GM19193 (cell line): Measurements from ENCODE around the gene SARDH.

Source experiments
- POLR2A ChIP-seq: IDR thresholded peaks from 4 replicates; pipeline ENCODE4 v1.6.1; 2011; ENCODE audit not compliant: insufficient read depth, insufficient read length; ENCODE audit errors: extremely low read depth

Gene SARDH

DNA sequence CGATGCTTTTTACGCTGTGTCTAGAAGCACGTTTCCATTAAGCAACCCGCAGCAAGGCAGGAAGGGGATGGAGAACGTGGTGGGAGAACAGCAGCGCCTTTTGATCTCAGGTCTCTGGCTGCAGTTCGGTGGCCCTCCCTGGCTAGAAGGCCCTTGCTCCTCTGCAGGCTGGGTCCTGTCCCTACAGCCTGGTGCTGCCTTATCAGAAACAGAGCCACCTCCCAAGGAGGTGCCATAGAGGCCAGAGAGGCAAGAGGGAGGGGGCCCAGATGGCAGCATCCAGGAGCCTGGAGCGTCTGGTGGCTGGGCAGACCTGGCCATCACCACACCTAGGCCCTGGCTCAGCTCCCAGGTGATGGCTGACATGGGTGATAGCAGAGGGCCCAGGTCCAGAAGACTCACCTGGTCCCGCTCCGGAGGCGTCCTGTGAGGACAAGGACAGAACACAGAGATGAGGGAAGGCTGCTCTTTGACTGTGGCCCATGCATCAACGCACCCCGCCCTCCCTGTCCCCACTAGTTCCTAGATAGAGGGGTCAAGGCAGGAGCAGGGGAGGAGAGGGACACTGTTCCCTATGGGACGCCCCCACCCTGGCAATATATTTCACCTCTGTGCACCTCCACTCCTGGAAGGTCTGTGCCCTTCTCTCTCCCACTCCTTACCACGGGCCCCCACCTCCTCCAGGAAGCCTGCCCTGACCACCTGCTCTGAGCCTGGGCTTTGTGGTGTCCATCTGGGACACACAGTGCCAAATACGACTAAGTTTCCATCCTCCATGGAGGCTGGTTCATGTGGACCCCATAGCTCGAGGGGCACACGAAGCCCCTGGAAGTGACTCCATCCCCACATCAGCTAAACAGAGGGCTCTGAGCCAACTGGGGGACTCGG is 41.6 kb upstream of the SARDH start:
- no peak for TF ChIP-seq POLR2A

DNA sequence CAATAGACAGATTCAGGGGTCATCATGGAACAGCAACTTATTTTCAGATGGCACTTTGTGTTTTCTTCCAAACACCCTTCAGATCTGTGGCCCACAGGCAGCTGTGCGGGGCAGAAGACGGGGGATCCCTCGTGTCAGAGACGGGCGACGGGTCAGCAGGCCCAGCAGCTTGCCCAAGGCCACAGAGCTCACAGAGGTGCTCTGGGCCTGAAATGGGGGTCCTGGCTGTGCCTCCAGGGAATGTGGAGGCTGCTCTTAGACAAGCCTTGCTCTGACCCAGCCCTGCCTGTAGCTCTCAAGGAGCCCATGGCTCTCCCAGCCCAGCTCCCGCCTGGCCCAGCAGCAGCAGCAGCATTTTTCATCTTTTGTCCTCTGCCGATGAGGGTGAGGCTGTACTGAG is 40.9 kb upstream of the SARDH start:
- TF ChIP-seq POLR2A: no peak

DNA sequence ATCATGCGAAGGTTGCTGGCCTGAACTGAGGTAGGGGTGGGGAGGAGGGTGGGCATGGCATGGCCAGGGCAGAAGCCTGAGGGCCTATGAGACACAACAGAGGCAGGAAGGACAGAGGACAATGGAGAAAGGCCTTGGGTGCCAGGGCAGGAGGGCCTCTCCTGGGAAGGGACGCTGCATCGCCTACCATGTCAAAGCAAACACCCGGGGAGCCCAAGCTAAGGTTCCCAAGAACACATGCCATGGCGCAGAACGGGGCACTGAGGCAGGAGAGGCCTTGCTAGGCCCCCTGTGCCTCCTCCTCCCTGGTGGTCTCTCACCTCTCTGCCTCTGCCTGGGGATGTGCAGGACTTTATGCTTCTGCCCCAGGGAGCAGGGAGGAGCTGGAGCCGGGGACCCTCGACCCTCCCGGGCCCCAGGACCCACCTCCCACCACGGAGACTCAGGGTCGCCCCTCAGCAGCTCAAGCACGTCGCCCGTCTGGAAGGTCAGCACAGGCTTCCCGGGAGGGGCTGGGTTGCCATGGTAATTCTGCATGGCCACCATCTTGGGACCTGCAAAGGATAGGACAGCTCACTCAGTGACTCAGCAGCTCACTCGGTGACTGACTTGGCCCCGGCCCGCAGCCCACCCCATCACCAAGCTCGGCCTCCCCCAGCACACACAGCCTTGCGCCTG is 40.3 kb upstream of the SARDH start:
- TF ChIP-seq POLR2A: no peak

DNA sequence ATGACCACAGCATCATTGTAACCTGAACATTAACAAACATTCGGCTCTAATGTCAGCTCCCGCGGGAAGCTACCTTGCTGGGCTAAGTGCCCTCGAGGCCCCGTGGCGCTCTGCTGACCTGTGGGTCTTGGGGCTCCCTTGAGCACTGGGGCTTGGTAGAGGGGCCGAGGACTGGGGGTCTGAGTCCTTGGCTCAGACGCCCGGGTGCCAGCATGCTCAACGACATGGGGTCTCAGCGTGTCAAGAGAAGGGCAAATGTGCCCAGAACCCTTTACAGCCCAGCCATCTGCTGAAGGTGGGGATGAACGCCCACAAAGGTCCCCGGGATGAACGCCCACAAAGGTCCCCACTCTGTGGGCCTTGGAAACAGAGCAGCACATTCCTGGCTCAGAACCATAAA is 39.7 kb upstream of the SARDH start:
- TF ChIP-seq POLR2A: no peak

DNA sequence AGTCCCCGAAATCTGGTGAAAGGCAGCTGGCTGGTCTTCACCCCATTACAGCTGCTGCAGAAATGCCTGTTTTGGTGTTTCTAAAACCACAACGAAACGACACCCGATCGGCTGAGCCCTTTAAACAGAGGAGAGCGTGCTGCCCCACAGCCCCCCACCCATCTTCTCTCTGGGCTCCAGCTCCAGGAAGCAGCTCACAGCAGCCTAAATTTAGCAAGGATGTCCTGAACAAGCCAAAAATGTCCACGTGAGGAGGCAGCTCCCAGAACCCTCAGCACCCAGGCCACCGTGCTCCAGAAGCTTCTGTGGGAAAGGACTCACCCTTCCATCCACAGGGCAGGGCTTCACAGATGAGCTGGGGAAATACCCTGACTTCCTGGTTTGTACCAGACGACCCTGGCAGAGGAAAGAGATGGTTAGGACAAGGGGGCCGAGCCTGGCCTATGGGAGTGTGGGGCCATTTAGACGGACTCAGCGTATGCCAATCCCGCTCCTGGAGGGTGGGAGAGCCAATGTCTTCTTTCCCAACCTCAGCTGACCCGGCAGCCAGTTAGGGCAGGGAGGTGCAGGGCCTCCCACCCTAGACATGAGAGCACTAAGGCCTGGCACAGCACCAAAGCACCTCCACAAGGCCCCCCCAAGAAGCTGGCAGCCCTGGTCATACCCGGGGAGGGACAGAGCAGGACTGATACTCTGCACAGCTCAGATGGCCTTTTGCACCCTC is 39.1 kb upstream of the SARDH start:
- no peak for TF ChIP-seq POLR2A

DNA sequence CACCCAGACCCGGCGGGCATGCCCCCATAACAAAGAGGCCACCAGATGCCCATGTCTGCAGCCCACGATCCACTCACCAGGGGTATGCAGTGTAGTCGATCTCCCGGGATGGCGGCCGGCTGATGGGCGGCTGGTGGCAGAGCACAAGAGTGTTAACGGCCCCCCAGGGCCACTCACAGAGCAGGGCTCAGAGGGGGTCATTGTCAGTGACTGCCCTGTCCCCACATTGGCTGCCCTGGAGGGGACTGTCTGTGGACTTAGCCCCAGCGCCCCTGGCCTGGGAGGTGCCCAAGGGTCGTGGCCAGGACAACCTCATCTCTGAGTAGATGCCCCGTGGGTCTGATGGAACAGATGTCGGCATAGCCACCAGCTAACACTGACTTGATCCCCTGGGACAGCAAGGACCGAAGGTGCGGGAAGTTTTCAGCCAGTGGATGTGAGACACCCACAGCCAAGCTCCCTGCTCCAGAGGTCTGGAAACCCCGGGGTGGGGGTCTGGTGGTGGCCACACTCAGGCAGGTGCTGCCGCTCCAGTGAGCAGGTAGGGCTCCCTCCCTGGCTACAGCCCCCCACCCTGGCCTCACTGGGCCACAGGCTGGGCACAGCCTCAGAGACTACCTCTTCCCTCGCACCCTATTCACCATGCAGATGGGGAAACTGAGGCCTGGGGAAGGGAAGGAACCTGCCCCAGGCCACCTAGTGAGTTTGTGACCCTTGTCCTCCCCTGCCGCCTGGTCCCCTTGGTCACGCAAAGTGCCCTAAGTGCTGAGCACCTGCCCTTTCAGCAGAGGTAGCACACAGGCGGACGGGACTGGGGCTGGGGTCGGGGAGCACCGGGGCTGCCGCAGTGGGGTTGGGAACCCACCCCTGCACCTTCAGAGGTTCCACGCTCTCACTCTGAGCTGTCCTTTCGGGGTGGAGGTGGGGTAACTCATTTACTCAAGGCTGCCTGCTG is 38.1 kb upstream of the SARDH start:
- no peak for TF ChIP-seq POLR2A

DNA sequence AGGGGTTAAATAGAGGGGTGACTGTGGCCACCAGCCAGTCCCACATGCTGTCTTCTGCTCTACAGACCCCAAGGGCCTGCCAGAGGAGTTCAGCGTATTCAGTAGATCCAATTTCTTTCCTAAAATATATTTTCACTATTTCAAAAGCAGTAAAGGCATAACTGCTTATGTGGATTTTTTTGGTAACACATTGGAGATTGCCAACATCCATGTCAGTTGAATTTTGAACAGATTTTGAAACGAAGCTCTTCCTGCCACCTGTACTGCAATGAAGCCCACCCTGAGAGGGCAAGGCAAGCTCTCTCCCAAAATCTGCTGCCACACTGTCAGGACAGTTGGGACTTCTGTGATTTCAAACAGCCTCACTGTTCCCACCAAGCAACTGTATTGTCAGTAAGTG is 37.1 kb upstream of the SARDH start:
- no peak for TF ChIP-seq POLR2A

DNA sequence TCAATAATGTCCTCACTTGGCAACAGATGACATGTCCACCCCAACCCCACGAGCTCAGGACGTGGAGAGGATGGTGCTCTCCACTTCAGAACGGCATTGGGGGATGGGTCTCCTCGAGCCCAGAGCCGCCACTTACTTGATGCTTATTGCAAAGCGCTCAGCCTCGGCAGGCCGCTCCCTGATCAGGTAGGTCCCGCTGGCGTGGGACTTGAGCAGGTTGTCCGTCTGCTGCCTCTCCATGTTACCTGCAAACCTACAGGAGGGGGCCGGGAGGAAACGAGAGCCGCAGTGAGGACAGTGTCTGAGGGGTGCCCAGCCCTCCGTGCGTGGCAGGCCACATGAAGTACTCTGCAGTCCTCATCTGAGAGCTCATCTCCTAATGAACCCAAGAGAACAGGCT is 36.6 kb upstream of the SARDH start:
- TF ChIP-seq POLR2A: no peak

DNA sequence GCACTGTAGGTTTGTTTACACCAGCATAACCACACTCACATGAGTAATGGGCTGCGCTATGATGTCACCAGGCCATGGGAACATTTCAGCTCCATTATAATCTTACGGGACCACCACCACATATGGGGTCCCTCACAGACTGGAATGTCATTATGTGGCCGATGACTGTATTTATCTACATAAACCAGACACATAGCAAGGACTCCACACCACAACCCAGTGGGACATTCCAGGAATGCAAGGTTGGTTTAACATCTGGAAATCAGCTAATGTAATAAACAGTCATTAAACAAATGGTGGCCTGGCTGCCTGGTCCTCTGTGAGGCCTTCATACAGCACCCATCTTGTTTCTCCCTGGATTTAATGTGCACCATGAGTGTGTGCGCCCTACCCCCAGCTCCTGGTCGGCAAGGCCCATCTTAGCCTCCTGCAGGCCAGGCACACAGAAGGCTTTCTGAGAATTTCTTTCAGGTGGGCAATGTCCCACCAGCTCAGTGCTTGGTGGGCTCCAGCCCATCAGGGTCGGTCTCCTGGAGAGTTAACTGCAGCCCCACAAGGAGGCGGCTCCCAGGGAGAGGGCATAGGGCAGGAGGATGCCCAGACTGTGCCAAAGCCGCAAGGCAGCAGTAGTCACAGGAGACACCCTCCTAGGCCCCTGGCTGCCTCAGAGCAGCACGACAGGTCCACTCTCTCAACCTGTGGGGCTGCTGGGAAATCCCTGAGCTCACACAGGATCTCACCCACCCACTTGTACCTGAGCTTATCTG is 35.9 kb upstream of the SARDH start:
- no peak for TF ChIP-seq POLR2A

DNA sequence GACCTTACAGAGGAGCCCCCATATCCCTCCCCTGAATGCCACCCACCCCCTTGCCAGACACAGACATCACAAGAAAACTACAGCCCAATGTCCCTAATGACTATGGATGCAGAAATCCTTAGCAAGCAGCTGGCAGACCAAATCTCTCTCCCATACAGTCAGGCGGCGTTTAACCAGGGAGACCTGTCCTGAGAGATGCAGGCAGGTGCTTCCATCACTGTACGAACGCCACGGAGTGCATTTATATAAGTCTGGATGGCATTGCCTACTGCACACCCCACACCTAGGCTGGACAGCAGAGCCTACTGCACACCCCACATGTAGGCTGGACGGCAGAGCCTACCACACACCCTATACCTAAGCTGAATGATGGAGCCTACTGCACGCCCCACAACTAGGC is 34.4 kb upstream of the SARDH start:
- TF ChIP-seq POLR2A: no peak

DNA sequence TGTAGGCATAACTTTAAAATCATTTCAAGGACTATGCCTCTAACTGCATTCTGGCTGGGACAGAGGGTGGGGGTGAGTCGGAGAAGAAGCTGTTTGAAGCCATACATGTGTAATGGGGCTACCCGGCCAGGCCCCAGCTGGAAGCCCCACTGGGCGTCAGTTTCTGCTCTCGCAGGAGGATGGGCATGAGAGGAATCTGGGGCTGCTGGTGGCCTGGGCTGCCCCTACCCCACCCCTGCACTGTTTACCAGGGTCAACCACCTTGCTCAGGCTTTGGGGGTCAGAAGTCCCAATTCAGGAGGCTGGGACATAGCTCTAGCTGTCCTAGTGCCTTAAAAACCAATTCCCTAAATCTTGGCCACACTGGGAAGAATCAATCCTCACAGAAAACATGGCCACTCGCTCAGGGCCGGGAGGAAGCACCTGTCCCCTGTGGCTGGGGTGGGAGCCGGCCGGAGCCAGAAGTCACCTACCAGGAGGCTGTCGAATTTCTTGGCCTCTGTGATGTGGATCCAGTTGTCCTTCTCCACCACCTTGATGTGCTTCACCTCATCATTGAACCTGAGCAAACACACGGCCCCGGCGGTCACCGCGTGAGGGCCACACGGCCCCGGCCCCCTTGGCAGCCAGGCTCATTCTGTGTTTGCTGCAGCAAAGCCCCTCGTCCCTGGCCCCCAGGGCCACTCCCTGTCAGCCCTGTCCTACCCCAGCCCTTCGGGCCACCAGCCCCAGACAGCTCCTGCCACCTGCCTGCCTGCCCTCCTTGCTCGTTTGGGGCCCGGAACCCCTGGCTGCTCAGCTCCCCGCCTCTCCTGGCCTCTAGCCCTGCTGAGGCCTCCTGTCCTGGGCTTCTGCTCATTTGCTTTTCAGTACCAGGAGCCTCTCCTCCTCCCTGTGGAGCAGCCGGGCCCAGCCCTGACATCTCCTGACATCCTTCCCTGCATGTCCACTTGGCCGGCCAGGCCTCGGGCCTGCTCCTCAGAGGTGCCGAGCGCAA is 33.6 kb upstream of the SARDH start:
- no peak for TF ChIP-seq POLR2A

DNA sequence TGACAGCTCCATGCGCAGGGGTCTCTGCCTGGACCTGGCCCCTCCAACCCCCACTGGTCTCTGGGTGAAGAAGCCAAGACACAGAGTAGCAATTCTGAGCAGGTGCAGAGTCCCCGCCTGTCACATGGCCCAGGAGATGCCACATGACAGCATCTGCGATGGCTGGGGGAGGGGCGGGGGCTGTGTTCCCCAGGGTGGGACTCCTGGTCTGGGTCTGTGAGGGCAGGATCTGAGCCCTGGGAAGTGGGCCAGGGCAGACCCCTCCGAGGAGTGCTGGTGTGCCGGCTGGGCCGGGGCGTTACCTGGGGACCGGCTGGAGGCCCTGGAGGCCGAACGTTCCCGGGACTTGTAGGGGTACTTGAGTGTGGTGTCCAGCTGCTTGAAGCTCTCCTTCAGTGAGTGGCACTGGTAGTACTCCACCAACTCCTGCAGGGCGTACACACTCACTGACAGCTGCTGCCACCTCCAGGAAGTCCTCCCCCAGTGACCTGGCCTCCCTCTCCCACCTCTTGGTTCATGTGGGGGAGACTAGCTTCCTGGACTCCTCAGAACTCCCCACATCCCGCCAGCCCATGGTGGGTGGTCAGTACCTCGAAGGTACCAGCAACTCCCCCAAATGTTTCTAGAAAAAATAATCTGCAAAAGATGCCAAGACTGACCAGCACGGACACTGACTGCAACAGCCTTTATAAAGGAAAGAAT is 32.1 kb upstream of the SARDH start:
- no peak for TF ChIP-seq POLR2A
